ENCODE results near the gene ADI1.

Gene ADI1

GRCh38 chr2:3472296-3472695 is 47.0 kb downstream of the ADI1 start:
- no peak for DNase-seq (ENCODE audit: low read depth)
- TF ChIP-seq CTCF (conservative IDR thresholded peaks at IDR 0.05; ENCODE audit: low read length) = no peak
- H3K4me3 ChIP-seq (ENCODE audit: low read length) = no peak overlapping the region

- H3K4me3 ChIP-seq (ENCODE audit: low read length) = no peak overlapping the region
- no peak for TF ChIP-seq CTCF (conservative IDR thresholded peaks at IDR 0.05; ENCODE audit: low read length)
- DNase-seq (ENCODE audit: low read depth) = no peak
Measured at GRCh38 chr2:3470856-3471737, 48.2 kb downstream of the ADI1 start.

DNA sequence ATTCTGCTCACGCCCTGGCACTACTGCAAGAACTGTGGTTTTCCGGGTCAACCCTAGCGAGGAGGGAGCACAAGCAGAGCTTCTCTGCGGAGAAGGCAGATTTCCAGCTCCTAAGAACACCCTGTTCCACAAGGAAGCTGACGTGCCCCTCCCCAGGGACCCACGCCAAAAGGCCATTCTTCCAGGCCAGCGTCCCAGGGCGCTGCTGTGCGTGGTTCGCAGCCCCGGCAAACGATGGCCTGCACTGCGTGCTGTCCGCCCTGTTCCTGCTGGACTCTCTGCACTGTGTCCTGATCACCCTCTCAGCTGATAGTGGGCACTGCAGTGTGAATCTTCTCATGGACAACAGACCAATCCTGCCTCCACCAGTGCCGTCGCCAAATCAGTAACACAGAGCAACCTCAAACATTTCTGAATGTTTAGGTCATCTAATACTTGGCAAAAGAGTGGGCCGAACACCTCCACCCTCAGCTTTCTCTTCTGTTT is 49.1 kb downstream of the ADI1 start:
- TF ChIP-seq CTCF (conservative IDR thresholded peaks at IDR 0.05; ENCODE audit: low read length) = peak; percentile 14; the same call in 1 of the 2 replicates
- peak; percentile 90 for DNase-seq (ENCODE audit: low read depth)
- H3K4me3 ChIP-seq (ENCODE audit: low read length) = 0 out of 2 replicates have a peak overlapping the region, but pooled peaks have one; percentile 13

DNA sequence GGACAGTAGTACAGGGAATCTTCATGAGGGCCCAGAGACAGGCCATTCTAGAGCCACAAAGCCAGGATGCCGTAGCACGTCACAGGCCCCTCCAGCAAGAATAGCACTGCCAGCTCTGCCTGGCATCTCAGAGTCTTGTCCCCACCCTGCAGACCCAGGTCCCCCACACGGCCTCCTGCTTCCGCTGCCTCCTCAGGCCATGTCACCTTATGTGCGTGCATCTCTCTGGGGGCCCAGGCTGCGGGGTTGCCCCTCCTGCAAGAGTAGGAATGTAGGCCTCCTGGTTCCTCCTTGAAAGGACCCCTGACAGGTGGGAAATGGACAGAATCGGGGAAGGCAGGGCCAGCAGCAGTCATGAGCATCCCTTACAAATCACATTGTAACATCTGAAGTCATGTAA is 49.8 kb downstream of the ADI1 start:
- no peak for TF ChIP-seq CTCF (conservative IDR thresholded peaks at IDR 0.05; ENCODE audit: low read length)
- no peak overlapping the region for H3K4me3 ChIP-seq (ENCODE audit: low read length)
- no peak for DNase-seq (ENCODE audit: low read depth)

DNA sequence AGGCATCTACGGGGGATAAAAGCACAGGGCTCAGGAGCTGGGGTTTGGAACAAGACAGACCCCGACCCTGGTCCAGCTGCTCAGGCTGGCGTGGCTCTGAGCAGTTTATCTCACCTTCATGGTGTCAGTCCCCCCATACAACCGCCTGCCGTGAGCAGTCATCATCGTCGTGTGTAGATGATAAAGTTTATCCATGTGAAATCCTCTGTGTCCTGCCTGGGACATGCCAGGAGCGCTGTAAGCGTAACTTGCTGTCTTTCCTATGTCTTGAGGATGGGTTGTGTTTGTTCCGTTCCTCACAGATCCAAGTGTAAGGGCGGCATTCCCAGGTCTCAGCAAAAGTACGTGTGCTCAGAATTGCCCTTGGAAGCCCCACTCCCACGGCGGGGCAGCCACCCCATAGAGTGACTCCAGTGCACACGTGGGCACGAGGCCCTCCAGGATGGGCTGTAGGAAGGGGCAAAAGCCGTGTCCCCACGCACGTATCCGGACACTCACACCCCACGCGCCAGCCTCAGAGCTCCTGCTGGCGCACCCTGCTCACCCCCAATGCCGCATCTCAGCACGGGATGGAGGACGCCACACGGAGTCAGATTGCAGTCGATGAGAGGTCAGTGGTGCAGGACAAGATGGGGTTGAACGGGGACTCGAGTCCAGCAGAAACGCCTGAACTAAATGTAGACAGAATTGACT is 50.9 kb downstream of the ADI1 start:
- TF ChIP-seq CTCF (conservative IDR thresholded peaks at IDR 0.05; ENCODE audit: low read length) = no peak
- DNase-seq (ENCODE audit: low read depth) = no peak
- no peak overlapping the region for H3K4me3 ChIP-seq (ENCODE audit: low read length)

DNA sequence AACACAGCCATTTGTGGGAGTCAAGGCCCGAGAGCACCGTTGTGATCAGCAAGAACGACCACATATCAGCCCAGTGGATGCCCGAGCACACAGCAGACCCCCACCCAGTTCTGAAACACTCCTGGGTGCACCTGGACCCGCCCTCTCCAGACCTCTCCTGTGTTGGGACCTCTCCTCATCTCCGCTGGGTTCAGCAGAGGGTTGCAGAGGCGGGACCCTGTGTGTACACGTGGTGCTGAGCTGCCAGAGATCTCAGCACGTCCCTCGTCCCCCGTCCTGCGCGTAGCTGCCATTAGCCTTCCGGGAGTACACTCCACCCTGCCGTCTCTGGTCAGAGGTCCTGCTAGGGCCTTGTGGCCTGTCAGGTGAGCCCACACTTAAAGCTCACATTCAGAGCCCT is 51.7 kb downstream of the ADI1 start:
- no peak for TF ChIP-seq CTCF (conservative IDR thresholded peaks at IDR 0.05; ENCODE audit: low read length)
- no peak overlapping the region for H3K4me3 ChIP-seq (ENCODE audit: low read length)
- DNase-seq (ENCODE audit: low read depth) = no peak

Measured in AG10803 (cell line).